IMR-90 (cell line): ENCODE results near the gene HHIPL1. TPM values are rescaled to one million over a fixed set of nuclear protein-coding genes. Genes with fewer than 3 reads are reported as not detected.

ENCODE experiments used
- ATAC-seq: fragments of 200-7000 bp; cut with Tn5 transposase; 2 replicates; pipeline ENCODE4 v1.9.1; 2020; ENCODE audit warnings: low read depth, mild to moderate bottlenecking, moderate library complexity
- BruUV-seq: library from RNA; stranded (reverse); fragments of 400-500 nt; replicated peaks from 2 replicates; lab custom pipeline; 2021; lab: Mats Ljungman, UMichigan
- CTCF ChIA-PET: fragments of 300-600 bp; formaldehyde crosslinking; extraction: SDS; loops from one replicate; lab custom pipeline; 2021; ENCODE audit warnings: antibody characterized with exemption; lab: Yijun Ruan, JAX
- POLR2A ChIA-PET: fragments of 300-600 bp; sonication (Branson Sonifier 250); formaldehyde crosslinking; loops from one replicate; lab custom pipeline; 2022; ENCODE audit warnings: antibody characterized with exemption; ENCODE audit not compliant: unreplicated experiment; lab: Charles Lee
- DNase-seq: peaks from one replicate; pipeline ENCODE4 v3.0.0; 2013
- H2AFZ ChIP-seq: replicated peaks from 2 replicates; pipeline ENCODE3; 2013; ENCODE audit warnings: low read length, mild to moderate bottlenecking; ENCODE audit not compliant: poor library complexity
- H2AK5ac ChIP-seq: 2 replicates; pipeline ENCODE4 v1.6.1; 2013; ENCODE audit warnings: low read depth, low read length, inconsistent platforms
- H2AK9ac ChIP-seq: replicated peaks from 2 replicates; pipeline ENCODE3; 2013; ENCODE audit warnings: mild to moderate bottlenecking, low read depth, low read length, moderate library complexity; ENCODE audit not compliant: poor library complexity
- H2BK120ac ChIP-seq: 2 replicates; pipeline ENCODE4 v1.6.1; 2013; ENCODE audit warnings: low read depth, low read length, inconsistent platforms
- H2BK15ac ChIP-seq: 3 replicates; pipeline ENCODE4 v1.6.1; 2013; ENCODE audit warnings: low read depth, low read length, inconsistent platforms
- H2BK20ac ChIP-seq: 2 replicates; pipeline ENCODE4 v1.6.1; 2013; ENCODE audit warnings: low read depth, mild to moderate bottlenecking, inconsistent platforms, low read length, moderate library complexity
- H2BK5ac ChIP-seq: 2 replicates; pipeline ENCODE4 v1.6.1; 2013; ENCODE audit warnings: mild to moderate bottlenecking, low read depth, low read length, inconsistent platforms; ENCODE audit not compliant: poor library complexity, severe bottlenecking
- H3K14ac ChIP-seq: replicated peaks from 2 replicates; pipeline ENCODE4 v1.6.1; 2013; ENCODE audit warnings: low read depth, low read length, inconsistent platforms
- H3K18ac ChIP-seq: 2 replicates; pipeline ENCODE4 v1.6.1; 2013; ENCODE audit warnings: low read depth, low read length, control low read depth
- H3K23ac ChIP-seq: 2 replicates; pipeline ENCODE4 v1.6.1; 2013; ENCODE audit warnings: low read depth, low read length, inconsistent platforms
- H3K27ac ChIP-seq: 2 replicates; pipeline ENCODE4 v1.5.1; 2013; ENCODE audit warnings: mild to moderate bottlenecking, control low read depth, low read length; ENCODE audit not compliant: insufficient read depth
- H3K27me3 ChIP-seq: 2 replicates; pipeline ENCODE4 v1.6.1; 2013; ENCODE audit warnings: low read length; ENCODE audit not compliant: control insufficient read depth, insufficient read depth
- H3K36me3 ChIP-seq: 2 replicates; pipeline ENCODE4 v1.6.1; 2013; ENCODE audit warnings: low read length, mixed read lengths; ENCODE audit not compliant: control insufficient read depth, insufficient read depth
- H3K4ac ChIP-seq: 2 replicates; pipeline ENCODE4 v1.6.1; 2013; ENCODE audit warnings: low read depth, low read length, inconsistent platforms
- H3K4me1 ChIP-seq: 2 replicates; pipeline ENCODE4 v1.6.1; 2013; ENCODE audit warnings: low read length, mixed read lengths; ENCODE audit not compliant: control insufficient read depth, insufficient read depth
- H3K4me2 ChIP-seq: 2 replicates; pipeline ENCODE4 v1.6.1; 2013; ENCODE audit warnings: low read depth, mild to moderate bottlenecking, control low read depth, low read length, moderate library complexity
- H3K4me3 ChIP-seq: 2 replicates; pipeline ENCODE4 v1.5.1; 2013; ENCODE audit warnings: low read depth, mild to moderate bottlenecking, control low read depth, low read length, moderate library complexity; ENCODE audit not compliant: insufficient read depth
- H3K56ac ChIP-seq: 2 replicates; pipeline ENCODE4 v1.6.1; 2013; ENCODE audit warnings: low read length, inconsistent platforms; ENCODE audit not compliant: insufficient read depth; ENCODE audit errors: extremely low read depth
- H3K79me1 ChIP-seq, 2 experiments: 2 replicates each; pipeline ENCODE4 v1.6.1; 2013; ENCODE audit warnings: low read length in 2 of 2, inconsistent platforms in 1 of 2, low read depth in 1 of 2
- H3K9ac ChIP-seq: 2 replicates; pipeline ENCODE4 v1.6.1; 2013; ENCODE audit warnings: low read depth, low read length, control low read depth
- H3K9me1 ChIP-seq: 2 replicates; pipeline ENCODE4 v1.6.1; 2013; ENCODE audit warnings: low read length, inconsistent platforms; ENCODE audit not compliant: insufficient read depth
- H3K9me3 ChIP-seq: 2 replicates; pipeline ENCODE4 v1.6.1; 2013; ENCODE audit warnings: low read length; ENCODE audit not compliant: control insufficient read depth, insufficient read depth
- H4K20me1 ChIP-seq: 2 replicates; pipeline ENCODE4 v1.6.1; 2013; ENCODE audit warnings: low read length, inconsistent platforms; ENCODE audit not compliant: insufficient read depth
- H4K5ac ChIP-seq: 2 replicates; pipeline ENCODE4 v1.6.1; 2013; ENCODE audit warnings: mild to moderate bottlenecking, low read depth, low read length, control low read depth
- H4K8ac ChIP-seq, 2 experiments: 2 replicates each; pipeline ENCODE4 v1.6.1; 2013; ENCODE audit warnings: low read depth in 2 of 2, low read length in 2 of 2, control low read depth in 1 of 2, inconsistent platforms in 1 of 2
- H4K91ac ChIP-seq: 2 replicates; pipeline ENCODE4 v1.6.1; 2013; ENCODE audit warnings: low read depth, low read length, inconsistent platforms; ENCODE audit not compliant: insufficient read depth
- BHLHE40 ChIP-seq: fragments of 150-350 bp; IDR thresholded peaks from 2 replicates; pipeline ENCODE4 v1.6.1; 2016; ENCODE audit warnings: mild to moderate bottlenecking, low read depth, low read length
- CEBPB ChIP-seq: IDR thresholded peaks from 2 replicates; pipeline ENCODE4 v1.6.1; 2012; ENCODE audit warnings: low read depth, low read length, improper control_type of control experiment
- CHD1 ChIP-seq: IDR thresholded peaks from 2 replicates; pipeline ENCODE4 v1.6.1; 2012; ENCODE audit warnings: low read depth, low read length, improper control_type of control experiment
- ELK1 ChIP-seq: fragments of 150-350 bp; IDR thresholded peaks from 2 replicates; pipeline ENCODE4 v1.6.1; 2016; ENCODE audit warnings: low read depth, mild to moderate bottlenecking, low read length, moderate library complexity, borderline replicate concordance
- FOS ChIP-seq: fragments of 150-350 bp; IDR thresholded peaks from 2 replicates; pipeline ENCODE4 v1.6.1; 2016; ENCODE audit warnings: low read depth, low read length
- MAFK ChIP-seq: IDR thresholded peaks from 2 replicates; pipeline ENCODE4 v1.6.1; 2012; ENCODE audit warnings: low read depth, low read length, improper control_type of control experiment
- MAZ ChIP-seq: IDR thresholded peaks from 2 replicates; pipeline ENCODE4 v1.6.1; 2012; ENCODE audit warnings: low read depth, mild to moderate bottlenecking, low read length, improper control_type of control experiment, moderate library complexity, borderline replicate concordance
- MXI1 ChIP-seq: IDR thresholded peaks from 2 replicates; pipeline ENCODE4 v1.6.1; 2012; ENCODE audit warnings: low read depth, mild to moderate bottlenecking, low read length, moderate library complexity, borderline replicate concordance
- NFE2L2 ChIP-seq: fragments of 150-350 bp; IDR thresholded peaks from 2 replicates; pipeline ENCODE4 v1.6.1; 2016; ENCODE audit warnings: low read depth, mild to moderate bottlenecking, low read length
- POLR2A ChIP-seq: IDR thresholded peaks from 2 replicates; pipeline ENCODE4 v1.6.1; 2012; ENCODE audit warnings: mild to moderate bottlenecking, low read depth, low read length
- RAD21 ChIP-seq: IDR thresholded peaks from 2 replicates; pipeline ENCODE4 v1.6.1; 2012; ENCODE audit warnings: low read length, improper control_type of control experiment
- RCOR1 ChIP-seq: IDR thresholded peaks from 2 replicates; pipeline ENCODE4 v1.6.1; 2012; ENCODE audit warnings: mild to moderate bottlenecking, low read length, improper control_type of control experiment; ENCODE audit not compliant: insufficient replicate concordance
- RFX5 ChIP-seq: IDR thresholded peaks from 2 replicates; pipeline ENCODE4 v1.8.0; 2012; ENCODE audit warnings: low read depth, mild to moderate bottlenecking, low read length, moderate library complexity
- SMC3 ChIP-seq: fragments of 150-350 bp; IDR thresholded peaks from 2 replicates; pipeline ENCODE4 v1.6.1; 2016; ENCODE audit warnings: low read depth, mild to moderate bottlenecking, antibody characterized with exemption, low read length, moderate library complexity
- WGBS, 2 experiments: methylation state at CpG; one replicate each; pipeline versions ENCODE4 v1.1.5 to v1.1.7; 2013; ENCODE audit warnings: missing lambda C conversion rate in 2 of 2; ENCODE audit not compliant: insufficient read length in 1 of 2; ENCODE audit errors: extremely low coverage in 2 of 2; 5-methylcytosine and 5-hydroxymethylcytosine counted together
- dilution Hi-C: fragments of 300-500 bp; cut with HindIII; formaldehyde crosslinking; loops from one replicate; pipeline ENCODE4 v1.14.3; 2018; ENCODE audit warnings: low sequenced_read_pairs; ENCODE audit not compliant: unreplicated experiment
- in situ Hi-C: fragments of 300-500 bp; cut with MboI; formaldehyde crosslinking; loops from 3 replicates; pipeline ENCODE4 v1.14.3; 2019; ENCODE audit warnings: low sequenced_read_pairs, inconsistent platforms, mixed read lengths
- intact Hi-C: fragments of 100-400 bp; cut with micrococcal nuclease; formaldehyde crosslinking; loops from 2 replicates; pipeline ENCODE4 v1.10.0; 2022
- polyA plus RNA-seq, 3 experiments: library from polyadenylated mRNA; depleted of rRNA; stranded (reverse); fragments of >200 nt; gene quantifications; 2 replicates each; pipeline ENCODE4 v1.2.3, GENCODE V29; 2012; ENCODE audit warnings: low replicate concordance in 1 of 3
- total RNA-seq: library from RNA; depleted of rRNA; stranded (reverse); fragments of >200 nt; gene quantifications from 2 replicates; pipeline ENCODE4 v1.2.3, GENCODE V29; 2012
- TF ChIP-seq, protein P1 (sequence below): fragments of 150-350 bp; IDR thresholded peaks from 2 replicates; pipeline ENCODE4 v1.6.1; 2017; ENCODE audit warnings: mild to moderate bottlenecking, antibody characterized with exemption, low read length, low read depth
- TF ChIP-seq, protein P2 (sequence below): conservative IDR thresholded peaks from 2 replicates; pipeline ENCODE4 v1.5.1; 2012; ENCODE audit warnings: mild to moderate bottlenecking, low read depth, low read length, improper control_type of control experiment

The HHIPL1 gene
- total and polyA plus RNA-seq, 2 of the 4 experiments (the other 2 are of a cell fraction): 0.65 to 0.72 TPM

- TF ChIP-seq CHD1 (no peak), MXI1 (no peak), RCOR1 (no peak), RAD21 (no peak), NFE2L2 (no peak), BHLHE40 (no peak), MAZ (no peak), POLR2A (no peak), ELK1 (no peak), FOS (no peak), SMC3 (no peak), CEBPB (no peak), MAFK (no peak), RFX5 (no peak)
- TF ChIP-seq, protein P1, sequence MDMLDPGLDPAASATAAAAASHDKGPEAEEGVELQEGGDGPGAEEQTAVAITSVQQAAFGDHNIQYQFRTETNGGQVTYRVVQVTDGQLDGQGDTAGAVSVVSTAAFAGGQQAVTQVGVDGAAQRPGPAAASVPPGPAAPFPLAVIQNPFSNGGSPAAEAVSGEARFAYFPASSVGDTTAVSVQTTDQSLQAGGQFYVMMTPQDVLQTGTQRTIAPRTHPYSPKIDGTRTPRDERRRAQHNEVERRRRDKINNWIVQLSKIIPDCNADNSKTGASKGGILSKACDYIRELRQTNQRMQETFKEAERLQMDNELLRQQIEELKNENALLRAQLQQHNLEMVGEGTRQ: no peak
- TF ChIP-seq, protein P2, sequence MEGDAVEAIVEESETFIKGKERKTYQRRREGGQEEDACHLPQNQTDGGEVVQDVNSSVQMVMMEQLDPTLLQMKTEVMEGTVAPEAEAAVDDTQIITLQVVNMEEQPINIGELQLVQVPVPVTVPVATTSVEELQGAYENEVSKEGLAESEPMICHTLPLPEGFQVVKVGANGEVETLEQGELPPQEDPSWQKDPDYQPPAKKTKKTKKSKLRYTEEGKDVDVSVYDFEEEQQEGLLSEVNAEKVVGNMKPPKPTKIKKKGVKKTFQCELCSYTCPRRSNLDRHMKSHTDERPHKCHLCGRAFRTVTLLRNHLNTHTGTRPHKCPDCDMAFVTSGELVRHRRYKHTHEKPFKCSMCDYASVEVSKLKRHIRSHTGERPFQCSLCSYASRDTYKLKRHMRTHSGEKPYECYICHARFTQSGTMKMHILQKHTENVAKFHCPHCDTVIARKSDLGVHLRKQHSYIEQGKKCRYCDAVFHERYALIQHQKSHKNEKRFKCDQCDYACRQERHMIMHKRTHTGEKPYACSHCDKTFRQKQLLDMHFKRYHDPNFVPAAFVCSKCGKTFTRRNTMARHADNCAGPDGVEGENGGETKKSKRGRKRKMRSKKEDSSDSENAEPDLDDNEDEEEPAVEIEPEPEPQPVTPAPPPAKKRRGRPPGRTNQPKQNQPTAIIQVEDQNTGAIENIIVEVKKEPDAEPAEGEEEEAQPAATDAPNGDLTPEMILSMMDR: no peak
- intact Hi-C loops (loop anchor here (5.0 kb wide), 1 partner anchor 233 kb away; no protein-coding TSS in a partner anchor), dilution Hi-C loops (no loop called here)
Observed at GRCh38 chr14:99624971-99625370, 20.0 kb upstream of the HHIPL1 start.

More at GRCh38 chr14:99624971-99625370, 20.0 kb upstream of the HHIPL1 start:
- H4K20me1 ChIP-seq: no peaks in the 10 kb centered on the region
- no peak overlapping the region for H3K14ac ChIP-seq
- no peak overlapping the region for H2AFZ ChIP-seq
- no peak overlapping the region for H2AK9ac ChIP-seq
- no peak overlapping the region for H2BK20ac ChIP-seq
- no peak overlapping the region for H3K56ac ChIP-seq
- no peak overlapping the region for H3K4me3 ChIP-seq
- no TSS peak for BruUV-seq
- H3K27ac ChIP-seq: no peak overlapping the region
- no peaks in the 10 kb centered on the region for H3K36me3 ChIP-seq
- 0 out of 2 replicates have a peak overlapping the region, but pooled peaks have one; percentile 98 for H2BK120ac ChIP-seq
- H2BK15ac ChIP-seq: no peak overlapping the region
- H3K9me1 ChIP-seq: peaks cover 19% of the 10 kb centered on the region
- H3K4ac ChIP-seq: no peak overlapping the region
- H4K5ac ChIP-seq: no peak overlapping the region
- no peak overlapping the region for H4K8ac ChIP-seq
- no peak overlapping the region for H2BK5ac ChIP-seq
- WGBS, 2 experiments: 100% methylated on average over 4 of the region's 13 CpGs; no CpG with 5 or more reads in 1 of the 2 experiments
- H2AK5ac ChIP-seq: peak overlapping the region; percentile 80; the same call in 1 of the 2 replicates
- ChIA-PET POLR2A (no interaction called here), CTCF (no interaction called here)
- no peak overlapping the region for H3K9ac ChIP-seq
- H3K4me1 ChIP-seq: peaks cover 21% of the 10 kb centered on the region
- H3K4me2 ChIP-seq: no peak overlapping the region
- DNase-seq (no peak), ATAC-seq (no peak)
- H3K18ac ChIP-seq: no peak overlapping the region
- in situ Hi-C loops: loop anchor here (5.0 kb wide), 1 partner anchor 103 kb away; no protein-coding TSS in a partner anchor
- no peaks in the 10 kb centered on the region for H3K27me3 ChIP-seq
- H3K23ac ChIP-seq: no peak overlapping the region
- H3K9me3 ChIP-seq: no peaks in the 10 kb centered on the region
- H3K79me1 ChIP-seq: peaks cover 0 to 2% of the 10 kb centered on the region in 2 experiments; a peak in 1 of 4 replicates
- H4K91ac ChIP-seq: no peak overlapping the region
